HCT116 (cell line): ENCODE data around the gene TFB1M. TPM values are rescaled to one million over a fixed set of nuclear protein-coding genes. Genes with fewer than 3 reads are reported as not detected.
A peak's percentile ranks its signal among the peaks of the same experiment; 100 is the strongest.

Source experiments
- ATAC-seq: fragments of 200-7000 bp; cut with Tn5 transposase; 2 replicates; pipeline ENCODE4 v1.9.1; 2020; ENCODE audit warnings: mild to moderate bottlenecking, moderate library complexity
- BruUV-seq: library from RNA; stranded (reverse); fragments of 400-500 nt; replicated peaks from 2 replicates; lab custom pipeline; 2021; lab: Mats Ljungman, UMichigan
- CTCF ChIA-PET: fragments of 300-600 bp; sonication (Branson Sonifier 250); formaldehyde crosslinking; loops from one replicate; lab custom pipeline; 2021; ENCODE audit warnings: antibody characterized with exemption; lab: Charles Lee
- POLR2A ChIA-PET: fragments of 300-600, 350-600 bp; sonication (Branson Sonifier 250); formaldehyde crosslinking; loops from one replicate; lab custom pipeline; 2021; ENCODE audit warnings: antibody characterized with exemption; lab: Charles Lee
- RAD21 ChIA-PET, 2 experiments: fragments of 300-600 bp; sonication (Branson Sonifier 250); formaldehyde crosslinking; loops; one replicate each; lab custom pipeline; 2023; ENCODE audit warnings: low total read pairs in 2 of 2; ENCODE audit not compliant: uncharacterized antibody in 2 of 2, unreplicated experiment in 2 of 2, low non-redundant PET in 1 of 2; lab: Charles Lee
- DNase-seq: peaks from one replicate; pipeline ENCODE4 v3.0.0-alpha.2; 2010; ENCODE audit warnings: low read depth, low spot score
- H2AFZ ChIP-seq: fragments of 200-600 bp; shearing (Covaris generic), sonication (generic); 2 replicates; pipeline ENCODE4 v1.6.1; 2017; ENCODE audit warnings: low read depth, mixed run types, mixed read lengths, antibody characterized with exemption, low read length; ENCODE audit not compliant: poor library complexity, severe bottlenecking
- H3K27ac ChIP-seq: 2 replicates; pipeline ENCODE4 v1.5.1; 2012; ENCODE audit warnings: low read depth, low read length
- H3K27me3 ChIP-seq: fragments of 200-600 bp; sonication (generic); 2 replicates; pipeline ENCODE4 v1.6.1; 2016; ENCODE audit warnings: mixed run types, low read length, mixed read lengths; ENCODE audit not compliant: insufficient read depth
- H3K36me3 ChIP-seq, 2 experiments: fragments of 200-500 bp in 1 of 2; fragments of 200-600 bp in 1 of 2; sonication (Bioruptor generic) in 1 of 2; sonication (generic) in 1 of 2; 2 replicates each; pipeline versions ENCODE4 v1.5.1 to v1.6.1; 2014 to 2016; ENCODE audit warnings: low read length in 2 of 2, inconsistent platforms in 1 of 2, mixed read lengths in 1 of 2, mixed run types in 1 of 2; ENCODE audit not compliant: insufficient read depth in 2 of 2, control insufficient read depth in 1 of 2
- H3K4me1 ChIP-seq, 2 experiments: fragments of 200-600 bp in 1 of 2; sonication (generic) in 1 of 2; 2 replicates each; pipeline versions ENCODE4 v1.5.1 to v1.6.1; 2012 to 2017; ENCODE audit warnings: low read length in 2 of 2, inconsistent platforms in 1 of 2, mild to moderate bottlenecking in 1 of 2, mixed read lengths in 1 of 2, mixed run types in 1 of 2, moderate library complexity in 1 of 2; ENCODE audit not compliant: insufficient read depth in 2 of 2, control insufficient read depth in 1 of 2
- H3K4me2 ChIP-seq: fragments of 200-600 bp; sonication (generic); 2 replicates; pipeline ENCODE4 v1.6.1; 2017; ENCODE audit warnings: mixed run types, low read length, mixed read lengths
- H3K4me3 ChIP-seq, 2 experiments: fragments of 200-600 bp in 1 of 2; sonication (generic) in 1 of 2; replicated peaks in 1 of 2; 2 replicates each; pipeline ENCODE4 v1.5.1; 2011 to 2016; ENCODE audit warnings: low read length in 2 of 2, control low read depth in 1 of 2, low read depth in 1 of 2, mild to moderate bottlenecking in 1 of 2, mixed read lengths in 1 of 2, mixed run types in 1 of 2
- H3K79me2 ChIP-seq: fragments of 200-600 bp; sonication (generic); 2 replicates; pipeline ENCODE4 v1.6.1; 2017; ENCODE audit warnings: mild to moderate bottlenecking, mixed run types, low read length, moderate library complexity, mixed read lengths; ENCODE audit not compliant: insufficient read depth
- H3K9ac ChIP-seq: fragments of 200-600 bp; sonication (generic); 2 replicates; pipeline ENCODE4 v1.6.1; 2016; ENCODE audit warnings: low read length, mixed read lengths
- H3K9me2 ChIP-seq: fragments of 200-600 bp; sonication (generic), shearing (Covaris generic); 2 replicates; pipeline ENCODE4 v1.6.1; 2017; ENCODE audit warnings: mixed run types, mild to moderate bottlenecking, moderate library complexity; ENCODE audit not compliant: insufficient read depth
- H3K9me3 ChIP-seq, 2 experiments: fragments of 200-500 bp in 1 of 2; fragments of 200-600 bp in 1 of 2; sonication (Bioruptor generic) in 1 of 2; sonication (generic) in 1 of 2; 2 replicates each; pipeline ENCODE4 v1.6.1; 2014 to 2017; ENCODE audit warnings: low read length in 2 of 2, mixed read lengths in 2 of 2, inconsistent platforms in 1 of 2, low read depth in 1 of 2, mild to moderate bottlenecking in 1 of 2, mixed run types in 1 of 2, moderate library complexity in 1 of 2; ENCODE audit not compliant: control insufficient read depth in 1 of 2, insufficient read depth in 1 of 2
- H4K20me1 ChIP-seq: fragments of 200-600 bp; sonication (generic), shearing (Covaris generic); 2 replicates; pipeline ENCODE4 v1.6.1; 2017; ENCODE audit warnings: mixed run types, mild to moderate bottlenecking, moderate library complexity; ENCODE audit not compliant: insufficient read depth
- CBX3 ChIP-seq: IDR thresholded peaks from 2 replicates; pipeline ENCODE4 v1.6.1; 2012; ENCODE audit warnings: low read depth
- CEBPB ChIP-seq: IDR thresholded peaks from 2 replicates; pipeline ENCODE4 v1.6.1; 2012; ENCODE audit warnings: low read depth
- CTCF ChIP-seq, 3 experiments: fragments of 200-600 bp in 1 of 3; sonication (generic) in 1 of 3; IDR thresholded peaks in 2 of 3; conservative IDR thresholded peaks in 1 of 3; 2 replicates each; pipeline ENCODE4 v1.5.1; 2012 to 2017; ENCODE audit warnings: low read depth in 2 of 3, low read length in 2 of 3, antibody characterized with exemption in 1 of 3, borderline replicate concordance in 1 of 3, control low read depth in 1 of 3, mild to moderate bottlenecking in 1 of 3, mixed read lengths in 1 of 3, mixed run types in 1 of 3, moderate library complexity in 1 of 3; ENCODE audit not compliant: insufficient read depth in 1 of 3
- EGR1 ChIP-seq: IDR thresholded peaks from 2 replicates; pipeline ENCODE4 v1.6.1; 2012; ENCODE audit warnings: low read depth
- EZH2 ChIP-seq: fragments of 200-600 bp; sonication (generic); IDR thresholded peaks from 2 replicates; pipeline ENCODE4 v1.6.1; 2017; ENCODE audit warnings: antibody characterized with exemption, mixed run types
- FOSL1 ChIP-seq: IDR thresholded peaks from 2 replicates; pipeline ENCODE4 v1.6.1; 2012; ENCODE audit warnings: low read depth
- JUND ChIP-seq: IDR thresholded peaks from 2 replicates; pipeline ENCODE4 v1.6.1; 2012
- SIN3A ChIP-seq: IDR thresholded peaks from 2 replicates; pipeline ENCODE4 v1.6.1; 2012; ENCODE audit warnings: low read depth
- SP1 ChIP-seq: IDR thresholded peaks from 2 replicates; pipeline ENCODE4 v1.6.1; 2012; ENCODE audit warnings: low read depth
- TCF7L2 ChIP-seq: IDR thresholded peaks from 2 replicates; pipeline ENCODE4 v1.7.0; 2011; ENCODE audit warnings: borderline replicate concordance, inconsistent platforms; ENCODE audit not compliant: insufficient read depth, insufficient read length; ENCODE audit errors: extremely low read depth
- ZNF274 ChIP-seq: fragments of 200-500 bp; sonication (Bioruptor generic); IDR thresholded peaks from 2 replicates; pipeline ENCODE4 v1.6.1; 2014; ENCODE audit warnings: mild to moderate bottlenecking, low read depth, low read length, inconsistent platforms
- intact Hi-C: fragments of 100-400 bp; cut with micrococcal nuclease; formaldehyde crosslinking; loops from 2 replicates; pipeline ENCODE4 v1.10.0; 2022
- total RNA-seq: library from RNA; stranded (reverse); gene quantifications from one replicate; pipeline ENCODE4 v1.2.1, GENCODE V29; 2021; ENCODE audit not compliant: unreplicated experiment

Gene TFB1M
- total RNA-seq, 1 experiment from 2014 or later, result 43.8 TPM

- Histone ChIP-seq H3K79me2 (peaks cover 6% of the 10 kb centered on the region; the same call in 1 of the 2 replicates), H3K9ac (no peak overlapping the region), H3K9me2 (no peaks in the 10 kb centered on the region), H3K9me3 (no peaks in the 10 kb centered on the region), H3K27me3 (no peaks in the 10 kb centered on the region), H3K4me2 (no peak overlapping the region), H3K4me1 (peaks cover 6 to 7% of the 10 kb centered on the region in 2 experiments), H3K4me3 (no peak overlapping the region), H4K20me1 (no peaks in the 10 kb centered on the region), H2AFZ (no peak overlapping the region), H3K27ac (no peak overlapping the region), H3K36me3 (peaks cover 15 to 16% of the 10 kb centered on the region in 2 experiments)
- TF ChIP-seq EGR1 (no peak), JUND (no peak), SIN3A (no peak), EZH2 (no peak), SP1 (no peak), FOSL1 (no peak), ZNF274 (no peak), TCF7L2 (no peak), CBX3 (no peak)
- POLR2A ChIA-PET, result no interaction called here
- DNase-seq, result no peak
- CTCF ChIA-PET, result no interaction called here
- no peak for ATAC-seq
- RAD21 ChIA-PET, result no interaction called here
- intact Hi-C loops, result no loop called here
- no TSS peak for BruUV-seq
These were observed 16.6 kb downstream of the TFB1M start for GRCh38 chr6:155297669-155298068.

DNA sequence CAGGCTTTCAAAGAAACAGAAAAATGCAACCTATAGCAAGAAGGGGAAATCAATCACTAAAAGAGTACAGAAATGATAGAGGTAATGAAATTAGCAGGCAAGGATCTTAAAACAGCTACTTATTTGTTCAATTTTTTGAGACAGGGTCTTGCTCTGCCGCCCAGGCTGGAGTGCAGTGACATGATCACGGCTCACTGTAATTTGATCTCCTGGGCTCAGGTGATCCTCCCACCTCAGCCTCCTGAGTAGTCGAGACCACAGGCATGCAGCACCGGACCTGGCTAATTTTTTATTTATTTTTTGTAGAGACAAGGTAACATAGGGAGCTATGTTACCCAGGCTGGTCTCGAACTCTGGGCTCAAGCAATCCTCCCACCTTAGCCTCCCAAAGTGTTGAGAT lies 21.6 kb downstream of the TFB1M start:
- BruUV-seq, result no TSS peak
- DNase-seq, result no peak
- ATAC-seq, result peak; percentile 69
- H3K4me3 ChIP-seq, result no peak overlapping the region
- no peaks in the 10 kb centered on the region for H4K20me1 ChIP-seq
- H3K4me2 ChIP-seq, result peak overlapping the region; percentile 17; the same call in 1 of the 2 replicates
- no peak overlapping the region for H3K9ac ChIP-seq
- intact Hi-C loops, result no loop called here
- no peak overlapping the region for H3K27ac ChIP-seq
- TF ChIP-seq CEBPB, result no peak
- TF ChIP-seq CTCF (IDR thresholded peaks at IDR 0.05 in 2 of 3, conservative IDR thresholded peaks at IDR 0.05 in 1 of 3; ENCODE audit: borderline replicate concordance in 1 of 3, insufficient read depth in 1 of 3, low read depth in 2 of 3, low read length in 2 of 3), result no peak
- TF ChIP-seq TCF7L2, result no peak
- H3K79me2 ChIP-seq, result no peaks in the 10 kb centered on the region
- H3K4me1 ChIP-seq, result peaks cover 7 to 8% of the 10 kb centered on the region in 2 experiments
- no peaks in the 10 kb centered on the region for H3K9me2 ChIP-seq
- H3K27me3 ChIP-seq, result no peaks in the 10 kb centered on the region
- CTCF ChIA-PET, result no interaction called here
- no peaks in the 10 kb centered on the region for H3K9me3 ChIP-seq
- RAD21 ChIA-PET, result no interaction called here
- peaks cover 10 to 19% of the 10 kb centered on the region in 2 experiments for H3K36me3 ChIP-seq
- POLR2A ChIA-PET, result no interaction called here
- H2AFZ ChIP-seq, result no peak overlapping the region
